A549 (cell line): ENCODE results near the gene SLC39A13.

Source experiments
- FOSL2 ChIP-seq, 2 experiments: fragments of 450-650 bp in 1 of 2; fragments of >200 bp in 1 of 2; sonication (Bioruptor Twin) in 1 of 2; formaldehyde crosslinking; IDR thresholded peaks; 2 replicates each; pipeline versions ENCODE4 v1.5.0 to v1.6.1; 2016 to 2020; ENCODE audit warnings: mild to moderate bottlenecking in 1 of 2, moderate library complexity in 1 of 2
- MYC ChIP-seq: IDR thresholded peaks from 2 replicates; pipeline ENCODE4 v1.6.1; 2012; ENCODE audit warnings: mild to moderate bottlenecking, inconsistent platforms, low read length, improper control_type of control experiment, borderline replicate concordance
- NPAS2 ChIP-seq: fragments of 250-450 bp; sonication (Bioruptor Pico); IDR thresholded peaks from 2 replicates; pipeline ENCODE4 v1.8.0; 2022; ENCODE audit warnings: mild to moderate bottlenecking, moderate library complexity, borderline replicate concordance
- NR3C1 ChIP-seq: fragments of >200 bp; sonication (Bioruptor Twin); formaldehyde crosslinking; IDR thresholded peaks from 3 replicates; pipeline ENCODE4 v1.6.1; 2017
- POLR2A ChIP-seq: IDR thresholded peaks from 2 replicates; pipeline ENCODE4 v1.6.1; 2012; ENCODE audit warnings: mild to moderate bottlenecking, low read length
- POLR2AphosphoS2 ChIP-seq: conservative IDR thresholded peaks from 2 replicates; pipeline ENCODE4 v1.6.1; 2012; ENCODE audit warnings: low read length, improper control_type of control experiment, inconsistent platforms
- RAD21 ChIP-seq, 2 experiments: fragments of >200 bp in 1 of 2; sonication (Bioruptor Twin) in 1 of 2; formaldehyde crosslinking in 1 of 2; IDR thresholded peaks in 1 of 2; conservative IDR thresholded peaks in 1 of 2; 2 replicates in 1 of 2; 3 replicates in 1 of 2; pipeline ENCODE4 v1.6.1; 2012 to 2018; ENCODE audit warnings: inconsistent platforms in 1 of 2
- TF ChIP-seq, protein P1 (sequence below): fragments of >200 bp; sonication (Bioruptor Twin); formaldehyde crosslinking; IDR thresholded peaks from 3 replicates; pipeline ENCODE4 v1.5.1; 2016
- TF ChIP-seq, protein P2 (sequence below): fragments of 200-600 bp; sonication (generic); IDR thresholded peaks from 2 replicates; pipeline ENCODE4 v1.6.1; 2016; ENCODE audit warnings: antibody characterized with exemption, mild to moderate bottlenecking, moderate library complexity

DNA sequence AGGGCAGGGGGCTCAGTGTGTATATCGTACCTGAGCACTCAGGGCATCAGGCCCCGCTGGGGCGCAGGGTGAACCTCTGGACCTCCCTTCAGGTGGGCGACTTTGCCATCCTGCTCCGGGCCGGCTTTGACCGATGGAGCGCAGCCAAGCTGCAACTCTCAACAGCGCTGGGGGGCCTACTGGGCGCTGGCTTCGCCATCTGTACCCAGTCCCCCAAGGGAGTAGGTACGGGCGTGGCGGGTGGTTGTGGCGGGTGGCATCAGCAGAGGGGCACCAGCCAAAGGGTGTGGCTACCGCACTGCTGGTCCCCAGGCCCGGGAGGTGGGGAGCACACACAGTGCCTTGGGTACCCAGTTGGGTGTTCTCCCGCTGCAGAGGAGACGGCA is 6.3 kb downstream of the SLC39A13 start:
- no peak for TF ChIP-seq POLR2A
- no peak for TF ChIP-seq FOSL2 (IDR thresholded peaks at IDR 0.05)
- TF ChIP-seq FOSL2 (CRISPR knock-in tag; IDR thresholded peaks at IDR 0.05): no peak
- TF ChIP-seq, protein P1, sequence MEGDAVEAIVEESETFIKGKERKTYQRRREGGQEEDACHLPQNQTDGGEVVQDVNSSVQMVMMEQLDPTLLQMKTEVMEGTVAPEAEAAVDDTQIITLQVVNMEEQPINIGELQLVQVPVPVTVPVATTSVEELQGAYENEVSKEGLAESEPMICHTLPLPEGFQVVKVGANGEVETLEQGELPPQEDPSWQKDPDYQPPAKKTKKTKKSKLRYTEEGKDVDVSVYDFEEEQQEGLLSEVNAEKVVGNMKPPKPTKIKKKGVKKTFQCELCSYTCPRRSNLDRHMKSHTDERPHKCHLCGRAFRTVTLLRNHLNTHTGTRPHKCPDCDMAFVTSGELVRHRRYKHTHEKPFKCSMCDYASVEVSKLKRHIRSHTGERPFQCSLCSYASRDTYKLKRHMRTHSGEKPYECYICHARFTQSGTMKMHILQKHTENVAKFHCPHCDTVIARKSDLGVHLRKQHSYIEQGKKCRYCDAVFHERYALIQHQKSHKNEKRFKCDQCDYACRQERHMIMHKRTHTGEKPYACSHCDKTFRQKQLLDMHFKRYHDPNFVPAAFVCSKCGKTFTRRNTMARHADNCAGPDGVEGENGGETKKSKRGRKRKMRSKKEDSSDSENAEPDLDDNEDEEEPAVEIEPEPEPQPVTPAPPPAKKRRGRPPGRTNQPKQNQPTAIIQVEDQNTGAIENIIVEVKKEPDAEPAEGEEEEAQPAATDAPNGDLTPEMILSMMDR: no peak
- TF ChIP-seq RAD21 (conservative IDR thresholded peaks at IDR 0.05 in 1 of 2, IDR thresholded peaks at IDR 0.05 in 1 of 2): no peak
- TF ChIP-seq, protein P2, sequence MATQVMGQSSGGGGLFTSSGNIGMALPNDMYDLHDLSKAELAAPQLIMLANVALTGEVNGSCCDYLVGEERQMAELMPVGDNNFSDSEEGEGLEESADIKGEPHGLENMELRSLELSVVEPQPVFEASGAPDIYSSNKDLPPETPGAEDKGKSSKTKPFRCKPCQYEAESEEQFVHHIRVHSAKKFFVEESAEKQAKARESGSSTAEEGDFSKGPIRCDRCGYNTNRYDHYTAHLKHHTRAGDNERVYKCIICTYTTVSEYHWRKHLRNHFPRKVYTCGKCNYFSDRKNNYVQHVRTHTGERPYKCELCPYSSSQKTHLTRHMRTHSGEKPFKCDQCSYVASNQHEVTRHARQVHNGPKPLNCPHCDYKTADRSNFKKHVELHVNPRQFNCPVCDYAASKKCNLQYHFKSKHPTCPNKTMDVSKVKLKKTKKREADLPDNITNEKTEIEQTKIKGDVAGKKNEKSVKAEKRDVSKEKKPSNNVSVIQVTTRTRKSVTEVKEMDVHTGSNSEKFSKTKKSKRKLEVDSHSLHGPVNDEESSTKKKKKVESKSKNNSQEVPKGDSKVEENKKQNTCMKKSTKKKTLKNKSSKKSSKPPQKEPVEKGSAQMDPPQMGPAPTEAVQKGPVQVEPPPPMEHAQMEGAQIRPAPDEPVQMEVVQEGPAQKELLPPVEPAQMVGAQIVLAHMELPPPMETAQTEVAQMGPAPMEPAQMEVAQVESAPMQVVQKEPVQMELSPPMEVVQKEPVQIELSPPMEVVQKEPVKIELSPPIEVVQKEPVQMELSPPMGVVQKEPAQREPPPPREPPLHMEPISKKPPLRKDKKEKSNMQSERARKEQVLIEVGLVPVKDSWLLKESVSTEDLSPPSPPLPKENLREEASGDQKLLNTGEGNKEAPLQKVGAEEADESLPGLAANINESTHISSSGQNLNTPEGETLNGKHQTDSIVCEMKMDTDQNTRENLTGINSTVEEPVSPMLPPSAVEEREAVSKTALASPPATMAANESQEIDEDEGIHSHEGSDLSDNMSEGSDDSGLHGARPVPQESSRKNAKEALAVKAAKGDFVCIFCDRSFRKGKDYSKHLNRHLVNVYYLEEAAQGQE: no peak
- no peak for TF ChIP-seq NPAS2 (CRISPR knock-in tag)
- no peak for TF ChIP-seq MYC
- TF ChIP-seq NR3C1: no peak
- no peak for TF ChIP-seq POLR2AphosphoS2
